GM12891 (cell line): ENCODE results near the gene RUBCN.
A peak's percentile ranks its signal among the peaks of the same experiment; 100 is the strongest.

Experiments used
- POLR2A ChIP-seq: IDR thresholded peaks from 2 replicates; pipeline ENCODE4 v1.6.1; 2011; ENCODE audit warnings: low read depth, low read length, control low read depth
- POLR2AphosphoS5 ChIP-seq: IDR thresholded peaks from 2 replicates; pipeline ENCODE4 v1.6.1; 2011; ENCODE audit warnings: low read depth, low read length, control low read depth
- TAF1 ChIP-seq: IDR thresholded peaks from 2 replicates; pipeline ENCODE4 v1.6.1; 2011; ENCODE audit warnings: low read depth, low read length, control low read depth

GRCh38 chr3:197685546-197685945 is 51.2 kb downstream of the RUBCN start:
- TF ChIP-seq TAF1 = no peak
- no peak for TF ChIP-seq POLR2AphosphoS5
- TF ChIP-seq POLR2A = peak; percentile 42; the same call in 1 of the 2 replicates
